Measurements from ENCODE around the gene KLK2. TPM values are rescaled to one million over a fixed set of nuclear protein-coding genes. Genes with fewer than 3 reads are reported as not detected.

Gene KLK2
- total RNA-seq, 4 donors from 2014 or later: 3.8 TPM; not detected in 3

DNA sequence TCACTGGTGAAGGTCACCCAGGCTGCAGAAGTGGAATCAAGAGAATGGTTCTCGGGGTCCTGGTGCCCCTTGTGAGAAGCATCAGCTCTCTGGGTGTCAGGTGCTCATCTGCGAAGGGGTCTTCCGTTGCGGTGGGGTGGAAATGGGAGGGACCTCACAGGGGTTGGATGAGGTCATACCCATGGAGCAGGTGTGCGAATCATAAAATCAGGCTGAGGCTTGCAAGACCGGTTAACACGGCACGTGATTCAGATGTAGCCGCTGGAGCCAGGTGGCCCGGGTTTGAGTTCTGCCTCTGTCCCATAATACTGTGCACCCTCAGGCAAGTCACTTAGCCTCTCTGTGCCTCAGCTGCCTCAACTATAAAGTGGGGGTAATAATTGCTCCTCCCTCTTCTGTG lies 35.9 kb upstream of the KLK2 start:
- in situ Hi-C loops (cut with MboI; ENCODE audit: low pct_ligation_motif_present in 1 of 4, low pct_unique_long_range_greater_than_20kb in 1 of 4, low sequenced_read_pairs in 3 of 4): no loop called here
- no peaks in the 10 kb centered on the region for H3K36me3 ChIP-seq
- no peak overlapping the region for H3K4me3 ChIP-seq
- no peaks in the 10 kb centered on the region for H3K9me3 ChIP-seq
- H3K27me3 ChIP-seq: peaks cover 25% of the 10 kb centered on the region
- intact Hi-C loops (cut with DNase I; ENCODE audit: low total_unique reads): no loop called here
- 58% methylated on average over 10 of the region's 10 CpGs; no CpG with 5 or more reads in 1 of the 2 donors for WGBS, 2 donors (ENCODE audit: low coverage in 1 of 2)
- peak overlapping the region in 3 of 4 donors; percentile 66 to 73 (median 70) for H3K27ac ChIP-seq
- peaks cover 0 to 23% (median 18%) of the 10 kb centered on the region in 4 donors for H3K4me1 ChIP-seq
- peak; percentile 49 for DNase-seq
- no peak for TF ChIP-seq EP300 (IDR thresholded peaks at IDR 0.05; ENCODE audit: low read depth)
- TF ChIP-seq POLR2AphosphoS5 (IDR thresholded peaks at IDR 0.05): peak in 1 of 3 donors; percentile 21

DNA sequence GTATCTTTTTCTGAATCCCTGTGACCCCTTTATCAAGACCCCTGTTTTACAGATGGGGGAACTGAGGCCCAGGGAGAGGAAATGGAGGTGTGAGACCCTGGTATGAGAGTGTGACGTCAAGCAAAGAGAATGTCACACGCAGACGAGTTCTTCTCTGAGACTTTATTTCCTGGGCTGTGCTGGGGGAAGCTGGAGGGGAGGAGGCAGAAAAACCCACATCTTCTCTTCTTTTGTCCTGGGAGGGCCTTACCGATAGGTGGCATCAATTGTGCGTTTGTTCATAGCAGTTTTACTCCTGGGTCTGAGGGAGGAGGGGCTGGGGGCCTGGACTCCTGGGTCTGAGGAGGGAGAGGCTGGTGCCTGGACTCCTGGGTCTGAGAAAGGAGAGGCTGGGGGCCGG lies 35.0 kb upstream of the KLK2 start:
- peaks cover 0 to 23% (median 18%) of the 10 kb centered on the region in 4 donors for H3K4me1 ChIP-seq
- no peaks in the 10 kb centered on the region for H3K36me3 ChIP-seq
- no peak overlapping the region for H3K27ac ChIP-seq
- DNase-seq: no peak
- H3K9me3 ChIP-seq: peaks cover 0 to 4% of the 10 kb centered on the region in 2 donors
- in situ Hi-C loops (cut with MboI; ENCODE audit: low pct_ligation_motif_present in 1 of 4, low pct_unique_long_range_greater_than_20kb in 1 of 4, low sequenced_read_pairs in 3 of 4): no loop called here
- TF ChIP-seq POLR2AphosphoS5 (IDR thresholded peaks at IDR 0.05): no peak
- TF ChIP-seq, protein P1, sequence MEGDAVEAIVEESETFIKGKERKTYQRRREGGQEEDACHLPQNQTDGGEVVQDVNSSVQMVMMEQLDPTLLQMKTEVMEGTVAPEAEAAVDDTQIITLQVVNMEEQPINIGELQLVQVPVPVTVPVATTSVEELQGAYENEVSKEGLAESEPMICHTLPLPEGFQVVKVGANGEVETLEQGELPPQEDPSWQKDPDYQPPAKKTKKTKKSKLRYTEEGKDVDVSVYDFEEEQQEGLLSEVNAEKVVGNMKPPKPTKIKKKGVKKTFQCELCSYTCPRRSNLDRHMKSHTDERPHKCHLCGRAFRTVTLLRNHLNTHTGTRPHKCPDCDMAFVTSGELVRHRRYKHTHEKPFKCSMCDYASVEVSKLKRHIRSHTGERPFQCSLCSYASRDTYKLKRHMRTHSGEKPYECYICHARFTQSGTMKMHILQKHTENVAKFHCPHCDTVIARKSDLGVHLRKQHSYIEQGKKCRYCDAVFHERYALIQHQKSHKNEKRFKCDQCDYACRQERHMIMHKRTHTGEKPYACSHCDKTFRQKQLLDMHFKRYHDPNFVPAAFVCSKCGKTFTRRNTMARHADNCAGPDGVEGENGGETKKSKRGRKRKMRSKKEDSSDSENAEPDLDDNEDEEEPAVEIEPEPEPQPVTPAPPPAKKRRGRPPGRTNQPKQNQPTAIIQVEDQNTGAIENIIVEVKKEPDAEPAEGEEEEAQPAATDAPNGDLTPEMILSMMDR (IDR thresholded peaks at IDR 0.05): peak in 1 of 5 experiments; percentile 14
- H3K4me3 ChIP-seq: no peak overlapping the region
- 20% methylated on average over 1 to 6 of the region's 6 CpGs for WGBS, 2 donors (ENCODE audit: low coverage in 1 of 2)
- peaks cover 22% of the 10 kb centered on the region for H3K27me3 ChIP-seq
- intact Hi-C loops (cut with DNase I; ENCODE audit: low total_unique reads): no loop called here

DNA sequence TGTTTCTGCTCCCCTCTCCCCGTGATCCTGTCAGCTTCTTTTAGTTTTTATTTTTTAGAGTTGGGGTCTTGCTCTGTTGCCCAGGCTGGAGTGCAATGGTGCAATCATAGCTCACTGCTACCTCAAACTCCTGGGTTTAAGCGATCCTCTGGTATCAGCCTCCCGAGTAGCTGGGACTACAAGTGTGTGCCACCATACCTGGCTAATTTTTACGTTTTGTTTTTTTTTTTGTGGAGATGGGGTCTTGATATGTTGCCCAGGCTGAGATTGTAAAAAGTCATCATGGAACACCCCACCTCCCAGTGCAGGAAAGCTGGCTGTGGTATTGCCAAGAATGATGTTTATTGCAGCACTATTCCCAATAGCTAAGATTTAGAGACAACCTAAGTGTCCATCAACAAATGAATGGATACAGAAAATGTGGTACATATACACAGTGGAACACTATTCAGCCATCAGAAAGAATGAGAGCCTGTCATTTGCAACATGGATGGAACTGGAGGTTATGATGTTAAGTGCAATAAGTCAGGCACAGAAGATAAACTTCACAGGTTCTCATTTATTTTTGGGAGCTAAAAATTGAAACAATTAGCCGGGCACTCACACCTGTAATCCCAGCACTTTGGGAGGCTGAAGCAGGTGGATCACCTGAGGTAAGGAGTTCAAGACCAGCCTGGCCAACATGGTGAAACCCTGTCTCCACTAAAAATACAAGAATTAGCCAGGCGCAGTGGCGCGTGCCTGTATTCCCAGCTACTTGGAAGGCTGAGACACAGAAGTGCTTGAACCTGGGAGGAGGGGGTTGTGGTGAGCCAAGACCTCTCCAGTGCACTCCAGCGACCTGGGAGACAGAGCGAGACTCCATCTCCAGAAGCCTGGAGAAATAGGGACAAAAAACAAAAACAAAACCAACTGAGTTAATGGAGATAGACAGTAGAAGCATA lies 33.3 kb upstream of the KLK2 start:
- Histone ChIP-seq H3K9me3 (peaks cover 0 to 4% of the 10 kb centered on the region in 2 donors), H3K4me1 (peaks cover 0 to 19% (median 16%) of the 10 kb centered on the region in 4 donors), H3K27me3 (peaks cover 15% of the 10 kb centered on the region), H3K27ac (no peak overlapping the region), H3K36me3 (no peaks in the 10 kb centered on the region), H3K4me3 (no peak overlapping the region)
- in situ Hi-C loops (cut with MboI; ENCODE audit: low pct_ligation_motif_present in 1 of 4, low pct_unique_long_range_greater_than_20kb in 1 of 4, low sequenced_read_pairs in 3 of 4): no loop called here
- intact Hi-C loops (cut with DNase I; ENCODE audit: low total_unique reads): no loop called here
- TF ChIP-seq POLR2AphosphoS5 (IDR thresholded peaks at IDR 0.05) (no peak), POLR2A (IDR thresholded peaks at IDR 0.05) (no peak), EP300 (IDR thresholded peaks at IDR 0.05; ENCODE audit: low read depth) (no peak)
- TF ChIP-seq, protein P1 (IDR thresholded peaks at IDR 0.05): no peak
- no peak for DNase-seq
- 77 to 78% methylated on average over 7 to 10 of the region's 10 CpGs for WGBS, 2 donors (ENCODE audit: low coverage in 1 of 2)

DNA sequence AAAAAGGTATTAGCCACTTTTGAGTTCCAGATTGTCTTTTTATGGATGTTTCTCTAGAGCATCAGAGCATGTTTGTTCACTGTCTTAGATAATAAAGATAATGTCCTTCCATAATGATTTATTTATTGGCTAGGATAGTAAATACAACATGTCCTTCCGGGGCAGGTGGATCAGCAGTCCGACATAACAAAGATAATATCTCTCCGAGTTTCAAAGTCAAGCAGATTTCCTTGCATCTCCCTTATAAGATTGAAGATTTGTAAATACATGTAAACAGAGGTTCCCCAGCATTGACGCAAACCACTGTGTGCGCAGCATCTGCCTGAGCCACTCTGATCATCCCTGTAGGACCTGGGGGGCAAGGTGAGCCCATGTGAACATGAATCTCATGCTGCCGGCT lies 31.1 kb upstream of the KLK2 start:
- Histone ChIP-seq H3K27ac (no peak overlapping the region), H3K9me3 (peaks cover 0 to 4% of the 10 kb centered on the region in 2 donors), H3K4me1 (peaks cover 0 to 1% (median 0%) of the 10 kb centered on the region in 4 donors), H3K4me3 (no peak overlapping the region), H3K27me3 (peaks cover 5% of the 10 kb centered on the region), H3K36me3 (no peaks in the 10 kb centered on the region)
- intact Hi-C loops (cut with DNase I; ENCODE audit: low total_unique reads) (no loop called here), in situ Hi-C loops (cut with MboI; ENCODE audit: low pct_ligation_motif_present in 1 of 4, low pct_unique_long_range_greater_than_20kb in 1 of 4, low sequenced_read_pairs in 3 of 4) (no loop called here)
- WGBS, 2 donors (ENCODE audit: low coverage in 1 of 2): 62% methylated on average over 6 of the region's 6 CpGs; no CpG with 5 or more reads in 1 of the 2 donors
- no peak for DNase-seq
- TF ChIP-seq EP300 (IDR thresholded peaks at IDR 0.05; ENCODE audit: low read depth): no peak
- TF ChIP-seq POLR2AphosphoS5 (IDR thresholded peaks at IDR 0.05): no peak
- TF ChIP-seq, protein P1 (IDR thresholded peaks at IDR 0.05): no peak

All from transverse colon (tissue), 4 donors.